GM23338 (cell line): Measurements from ENCODE around the gene TEX101. TPM values are rescaled to one million over a fixed set of nuclear protein-coding genes. Genes with fewer than 3 reads are reported as not detected.

Experiments used
- ATAC-seq: fragments of 200-7000 bp; cut with Tn5 transposase; 3 replicates; pipeline ENCODE4 v1.9.1; 2020
- DNase-seq: peaks from one replicate; pipeline ENCODE4 v3.0.0-alpha.2; 2015; ENCODE audit warnings: low spot score
- H2AFZ ChIP-seq: fragments of 200-600 bp; sonication (generic); 2 replicates; pipeline ENCODE4 v1.8.0; 2016; ENCODE audit warnings: antibody characterized with exemption, mild to moderate bottlenecking, moderate library complexity
- H3F3A ChIP-seq: fragments of 200-600 bp; sonication (generic); replicated peaks from 2 replicates; pipeline ENCODE4 v1.8.0; 2017; ENCODE audit warnings: antibody characterized with exemption, mixed run types, low read depth
- H3K27ac ChIP-seq: fragments of 200-600 bp; sonication (generic); 2 replicates; pipeline ENCODE4 v1.6.1; 2016; ENCODE audit warnings: low read depth
- H3K27me3 ChIP-seq: fragments of 200-600 bp; sonication (generic); 2 replicates; pipeline ENCODE4 v1.8.0; 2016; ENCODE audit warnings: mild to moderate bottlenecking, mixed run types, moderate library complexity; ENCODE audit not compliant: insufficient read depth
- H3K36me3 ChIP-seq: fragments of 200-600 bp; sonication (generic); 2 replicates; pipeline ENCODE4 v1.8.0; 2016; ENCODE audit warnings: mild to moderate bottlenecking; ENCODE audit not compliant: insufficient read depth
- H3K4me1 ChIP-seq: fragments of 200-600 bp; sonication (generic); 2 replicates; pipeline ENCODE4 v1.8.0; 2016; ENCODE audit warnings: mild to moderate bottlenecking, moderate library complexity; ENCODE audit not compliant: insufficient read depth
- H3K4me2 ChIP-seq: fragments of 200-600 bp; sonication (generic); 2 replicates; pipeline ENCODE4 v1.7.1; 2017; ENCODE audit warnings: mixed run types
- H3K4me3 ChIP-seq: fragments of 200-600 bp; sonication (generic); 2 replicates; pipeline ENCODE4 v1.6.1; 2016; ENCODE audit warnings: mixed run types
- H3K79me2 ChIP-seq: fragments of 200-600 bp; sonication (generic); replicated peaks from 2 replicates; pipeline ENCODE4 v1.8.0; 2017; ENCODE audit warnings: mild to moderate bottlenecking; ENCODE audit not compliant: insufficient read depth
- H3K9me2 ChIP-seq: fragments of 200-600 bp; sonication (generic); 2 replicates; pipeline ENCODE4 v1.8.0; 2017; ENCODE audit not compliant: insufficient read depth
- H4K20me1 ChIP-seq: fragments of 200-600 bp; sonication (generic); replicated peaks from 2 replicates; pipeline ENCODE4 v1.8.0; 2017; ENCODE audit warnings: mild to moderate bottlenecking; ENCODE audit not compliant: insufficient read depth
- H3K27ac Mint-ChIP-seq: 2 replicates; pipeline ENCODE4 v1.8.0; 2020; ENCODE audit warnings: inconsistent platforms, mild to moderate bottlenecking, moderate library complexity, mixed read lengths
- H3K27me3 Mint-ChIP-seq: 3 replicates; pipeline ENCODE4 v1.8.0; 2022; ENCODE audit warnings: low read depth, mild to moderate bottlenecking, moderate library complexity, mixed read lengths, inconsistent platforms; ENCODE audit not compliant: insufficient read depth, poor library complexity
- H3K36me3 Mint-ChIP-seq: 3 replicates; pipeline ENCODE4 v1.8.0; 2021; ENCODE audit warnings: low read depth, mild to moderate bottlenecking, inconsistent platforms, moderate library complexity, mixed read lengths
- H3K4me1 Mint-ChIP-seq: 3 replicates; pipeline ENCODE4 v1.8.0; 2020; ENCODE audit warnings: mild to moderate bottlenecking, inconsistent platforms, mixed read lengths
- H3K4me3 Mint-ChIP-seq: 3 replicates; pipeline ENCODE4 v1.8.0; 2021; ENCODE audit warnings: moderate library complexity, mild to moderate bottlenecking, inconsistent platforms, mixed read lengths
- H3K9me3 Mint-ChIP-seq: 3 replicates; pipeline ENCODE4 v1.8.0; 2020; ENCODE audit warnings: moderate library complexity, mild to moderate bottlenecking, inconsistent platforms, mixed read lengths
- CREB1 ChIP-seq: fragments of 250-450 bp; sonication (Bioruptor Pico); IDR thresholded peaks from 2 replicates; pipeline ENCODE4 v1.5.0; 2020; ENCODE audit warnings: low read depth, mild to moderate bottlenecking, moderate library complexity
- ETS1 ChIP-seq: IDR thresholded peaks from 2 replicates; pipeline ENCODE4 v1.6.1; 2016; ENCODE audit warnings: antibody characterized with exemption
- EZH2 ChIP-seq: fragments of 200-600 bp; sonication (generic); IDR thresholded peaks from one replicate; pipeline ENCODE4 v1.8.0; 2017; ENCODE audit warnings: antibody characterized with exemption, mild to moderate bottlenecking, low read depth; ENCODE audit not compliant: unreplicated experiment
- JUNB ChIP-seq: IDR thresholded peaks from one replicate; pipeline ENCODE4 v1.6.1; 2016; ENCODE audit warnings: antibody characterized with exemption; ENCODE audit not compliant: unreplicated experiment
- NANOG ChIP-seq: IDR thresholded peaks from 2 replicates; pipeline ENCODE4 v1.6.1; 2016; ENCODE audit warnings: antibody characterized with exemption, borderline replicate concordance
- POLR2AphosphoS5 ChIP-seq: IDR thresholded peaks from 2 replicates; pipeline ENCODE4 v1.6.1; 2016; ENCODE audit warnings: antibody characterized with exemption, low read depth
- STAT1 ChIP-seq: IDR thresholded peaks from one replicate; pipeline ENCODE4 v1.6.1; 2016; ENCODE audit warnings: antibody characterized with exemption; ENCODE audit not compliant: unreplicated experiment
- ZNF114 ChIP-seq: fragments of 250-450 bp; sonication (Bioruptor Pico); IDR thresholded peaks from 2 replicates; pipeline ENCODE4 v1.5.0; 2020; ENCODE audit warnings: mild to moderate bottlenecking, moderate library complexity
- ZNF331 ChIP-seq: fragments of 250-450 bp; sonication (Bioruptor Pico); IDR thresholded peaks from 2 replicates; pipeline ENCODE4 v1.5.0; 2020; ENCODE audit warnings: low read depth, mild to moderate bottlenecking, moderate library complexity
- polyA plus RNA-seq: library from polyadenylated mRNA; unstranded; fragments of >200 nt; fragmentation: Nextera tagmentation; extraction: Ambion mirVana; gene quantifications from 2 replicates; pipeline ENCODE4 v1.2.1, GENCODE V29; 2016
- total RNA-seq: library from RNA; depleted of rRNA; stranded (reverse); fragments of >200 nt; shearing (Covaris generic); gene quantifications from 2 replicates; pipeline ENCODE4 v1.2.3, GENCODE V29; 2014
- TF ChIP-seq, protein P1 (sequence below): fragments of 250-450 bp; sonication (Bioruptor Pico); IDR thresholded peaks from 2 replicates; pipeline ENCODE4 v1.5.0; 2020; ENCODE audit warnings: mild to moderate bottlenecking, moderate library complexity
- TF ChIP-seq, protein P2 (sequence below): IDR thresholded peaks from one replicate; pipeline ENCODE4 v1.6.1; 2018; ENCODE audit warnings: antibody characterized with exemption; ENCODE audit not compliant: unreplicated experiment

TEX101 gene
- total and polyA plus RNA-seq, 2 experiments from 2014 or later = not detected

DNA sequence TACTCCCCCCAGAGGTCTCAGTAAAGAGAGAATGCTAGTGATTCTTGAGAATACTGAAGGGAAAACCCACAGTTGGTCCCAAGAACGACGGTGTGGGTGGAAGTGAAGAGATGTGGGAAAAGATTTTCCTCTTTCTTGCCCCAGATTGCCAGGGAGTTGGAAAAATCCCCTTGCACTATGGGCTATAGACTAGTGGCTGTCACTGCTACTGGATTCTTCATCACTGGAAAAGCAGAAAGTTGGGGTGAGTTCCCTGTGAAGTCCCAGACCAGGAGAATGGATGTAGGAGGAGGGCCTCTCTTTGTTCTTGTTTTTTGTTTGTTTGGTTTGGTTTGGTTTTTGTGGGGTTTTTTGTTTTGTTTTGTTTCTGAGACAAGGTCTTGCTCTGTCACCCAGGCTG lies 39.3 kb downstream of the TEX101 start (continued):
- TF ChIP-seq, protein P1, sequence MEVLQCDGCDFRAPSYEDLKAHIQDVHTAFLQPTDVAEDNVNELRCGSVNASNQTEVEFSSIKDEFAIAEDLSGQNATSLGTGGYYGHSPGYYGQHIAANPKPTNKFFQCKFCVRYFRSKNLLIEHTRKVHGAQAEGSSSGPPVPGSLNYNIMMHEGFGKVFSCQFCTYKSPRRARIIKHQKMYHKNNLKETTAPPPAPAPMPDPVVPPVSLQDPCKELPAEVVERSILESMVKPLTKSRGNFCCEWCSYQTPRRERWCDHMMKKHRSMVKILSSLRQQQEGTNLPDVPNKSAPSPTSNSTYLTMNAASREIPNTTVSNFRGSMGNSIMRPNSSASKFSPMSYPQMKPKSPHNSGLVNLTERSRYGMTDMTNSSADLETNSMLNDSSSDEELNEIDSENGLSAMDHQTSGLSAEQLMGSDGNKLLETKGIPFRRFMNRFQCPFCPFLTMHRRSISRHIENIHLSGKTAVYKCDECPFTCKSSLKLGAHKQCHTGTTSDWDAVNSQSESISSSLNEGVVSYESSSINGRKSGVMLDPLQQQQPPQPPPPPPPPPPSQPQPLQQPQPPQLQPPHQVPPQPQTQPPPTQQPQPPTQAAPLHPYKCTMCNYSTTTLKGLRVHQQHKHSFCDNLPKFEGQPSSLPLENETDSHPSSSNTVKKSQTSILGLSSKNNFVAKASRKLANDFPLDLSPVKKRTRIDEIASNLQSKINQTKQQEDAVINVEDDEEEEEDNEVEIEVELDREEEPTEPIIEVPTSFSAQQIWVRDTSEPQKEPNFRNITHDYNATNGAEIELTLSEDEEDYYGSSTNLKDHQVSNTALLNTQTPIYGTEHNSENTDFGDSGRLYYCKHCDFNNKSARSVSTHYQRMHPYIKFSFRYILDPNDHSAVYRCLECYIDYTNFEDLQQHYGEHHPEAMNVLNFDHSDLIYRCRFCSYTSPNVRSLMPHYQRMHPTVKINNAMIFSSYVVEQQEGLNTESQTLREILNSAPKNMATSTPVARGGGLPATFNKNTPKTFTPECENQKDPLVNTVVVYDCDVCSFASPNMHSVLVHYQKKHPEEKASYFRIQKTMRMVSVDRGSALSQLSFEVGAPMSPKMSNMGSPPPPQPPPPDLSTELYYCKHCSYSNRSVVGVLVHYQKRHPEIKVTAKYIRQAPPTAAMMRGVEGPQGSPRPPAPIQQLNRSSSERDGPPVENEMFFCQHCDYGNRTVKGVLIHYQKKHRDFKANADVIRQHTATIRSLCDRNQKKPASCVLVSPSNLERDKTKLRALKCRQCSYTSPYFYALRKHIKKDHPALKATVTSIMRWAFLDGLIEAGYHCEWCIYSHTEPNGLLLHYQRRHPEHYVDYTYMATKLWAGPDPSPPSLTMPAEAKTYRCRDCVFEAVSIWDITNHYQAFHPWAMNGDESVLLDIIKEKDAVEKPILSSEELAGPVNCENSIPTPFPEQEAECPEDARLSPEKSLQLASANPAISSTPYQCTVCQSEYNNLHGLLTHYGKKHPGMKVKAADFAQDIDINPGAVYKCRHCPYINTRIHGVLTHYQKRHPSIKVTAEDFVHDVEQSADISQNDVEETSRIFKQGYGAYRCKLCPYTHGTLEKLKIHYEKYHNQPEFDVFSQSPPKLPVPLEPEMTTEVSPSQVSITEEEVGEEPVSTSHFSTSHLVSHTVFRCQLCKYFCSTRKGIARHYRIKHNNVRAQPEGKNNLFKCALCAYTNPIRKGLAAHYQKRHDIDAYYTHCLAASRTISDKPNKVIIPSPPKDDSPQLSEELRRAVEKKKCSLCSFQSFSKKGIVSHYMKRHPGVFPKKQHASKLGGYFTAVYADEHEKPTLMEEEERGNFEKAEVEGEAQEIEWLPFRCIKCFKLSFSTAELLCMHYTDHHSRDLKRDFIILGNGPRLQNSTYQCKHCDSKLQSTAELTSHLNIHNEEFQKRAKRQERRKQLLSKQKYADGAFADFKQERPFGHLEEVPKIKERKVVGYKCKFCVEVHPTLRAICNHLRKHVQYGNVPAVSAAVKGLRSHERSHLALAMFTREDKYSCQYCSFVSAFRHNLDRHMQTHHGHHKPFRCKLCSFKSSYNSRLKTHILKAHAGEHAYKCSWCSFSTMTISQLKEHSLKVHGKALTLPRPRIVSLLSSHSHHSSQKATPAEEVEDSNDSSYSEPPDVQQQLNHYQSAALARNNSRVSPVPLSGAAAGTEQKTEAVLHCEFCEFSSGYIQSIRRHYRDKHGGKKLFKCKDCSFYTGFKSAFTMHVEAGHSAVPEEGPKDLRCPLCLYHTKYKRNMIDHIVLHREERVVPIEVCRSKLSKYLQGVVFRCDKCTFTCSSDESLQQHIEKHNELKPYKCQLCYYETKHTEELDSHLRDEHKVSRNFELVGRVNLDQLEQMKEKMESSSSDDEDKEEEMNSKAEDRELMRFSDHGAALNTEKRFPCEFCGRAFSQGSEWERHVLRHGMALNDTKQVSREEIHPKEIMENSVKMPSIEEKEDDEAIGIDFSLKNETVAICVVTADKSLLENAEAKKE (CRISPR knock-in tag) = no peak
- no peak for TF ChIP-seq STAT1
- TF ChIP-seq EZH2 = no peak

DNA sequence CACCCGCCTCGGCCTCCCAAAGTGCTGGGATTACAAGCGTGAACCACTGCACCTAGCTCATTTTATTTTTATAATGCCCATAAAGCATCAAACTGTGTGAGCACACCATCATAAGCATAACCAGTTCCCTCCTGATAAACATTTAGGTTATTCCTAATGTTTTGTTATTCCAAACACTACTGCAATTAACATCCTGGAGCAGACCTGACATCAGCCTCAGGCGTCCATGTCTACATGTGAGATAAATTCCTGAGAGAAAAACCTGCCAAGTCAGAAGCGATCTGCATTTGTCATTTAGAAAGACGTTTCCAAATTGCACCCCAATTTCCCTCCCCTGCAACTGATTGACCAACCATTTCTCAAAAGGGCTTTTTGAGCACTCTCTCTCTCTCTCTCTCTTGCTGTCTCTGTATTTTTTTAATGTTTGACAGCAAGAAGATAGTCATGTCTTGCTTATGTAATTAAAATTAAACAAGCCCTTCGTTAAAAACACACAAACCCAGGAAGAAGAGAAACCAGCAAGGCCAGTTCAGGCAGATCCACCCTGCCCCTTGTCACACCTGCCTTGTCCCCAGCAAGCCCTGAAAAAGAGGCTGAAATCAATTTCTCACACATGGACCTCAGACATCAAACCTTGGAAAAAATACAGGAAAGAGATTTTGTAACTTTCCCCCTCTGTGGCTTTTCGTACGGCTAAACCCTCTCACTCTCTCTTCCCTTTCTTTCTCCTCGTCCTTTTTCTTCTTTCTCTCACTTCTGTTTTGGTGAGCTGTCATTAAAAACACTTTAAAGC lies 40.8 kb downstream of the TEX101 start:
- H3K27ac ChIP-seq = no peak overlapping the region
- no peak for ATAC-seq
- no peak for TF ChIP-seq NANOG
- no peak for TF ChIP-seq CREB1 (CRISPR knock-in tag)
- no peak for TF ChIP-seq ZNF331 (CRISPR knock-in tag)
- no peak for TF ChIP-seq ETS1
- no peak for TF ChIP-seq EZH2
- TF ChIP-seq ZNF114 (CRISPR knock-in tag) = no peak
- TF ChIP-seq JUNB = no peak
- TF ChIP-seq POLR2AphosphoS5 = no peak
- TF ChIP-seq, protein P2, sequence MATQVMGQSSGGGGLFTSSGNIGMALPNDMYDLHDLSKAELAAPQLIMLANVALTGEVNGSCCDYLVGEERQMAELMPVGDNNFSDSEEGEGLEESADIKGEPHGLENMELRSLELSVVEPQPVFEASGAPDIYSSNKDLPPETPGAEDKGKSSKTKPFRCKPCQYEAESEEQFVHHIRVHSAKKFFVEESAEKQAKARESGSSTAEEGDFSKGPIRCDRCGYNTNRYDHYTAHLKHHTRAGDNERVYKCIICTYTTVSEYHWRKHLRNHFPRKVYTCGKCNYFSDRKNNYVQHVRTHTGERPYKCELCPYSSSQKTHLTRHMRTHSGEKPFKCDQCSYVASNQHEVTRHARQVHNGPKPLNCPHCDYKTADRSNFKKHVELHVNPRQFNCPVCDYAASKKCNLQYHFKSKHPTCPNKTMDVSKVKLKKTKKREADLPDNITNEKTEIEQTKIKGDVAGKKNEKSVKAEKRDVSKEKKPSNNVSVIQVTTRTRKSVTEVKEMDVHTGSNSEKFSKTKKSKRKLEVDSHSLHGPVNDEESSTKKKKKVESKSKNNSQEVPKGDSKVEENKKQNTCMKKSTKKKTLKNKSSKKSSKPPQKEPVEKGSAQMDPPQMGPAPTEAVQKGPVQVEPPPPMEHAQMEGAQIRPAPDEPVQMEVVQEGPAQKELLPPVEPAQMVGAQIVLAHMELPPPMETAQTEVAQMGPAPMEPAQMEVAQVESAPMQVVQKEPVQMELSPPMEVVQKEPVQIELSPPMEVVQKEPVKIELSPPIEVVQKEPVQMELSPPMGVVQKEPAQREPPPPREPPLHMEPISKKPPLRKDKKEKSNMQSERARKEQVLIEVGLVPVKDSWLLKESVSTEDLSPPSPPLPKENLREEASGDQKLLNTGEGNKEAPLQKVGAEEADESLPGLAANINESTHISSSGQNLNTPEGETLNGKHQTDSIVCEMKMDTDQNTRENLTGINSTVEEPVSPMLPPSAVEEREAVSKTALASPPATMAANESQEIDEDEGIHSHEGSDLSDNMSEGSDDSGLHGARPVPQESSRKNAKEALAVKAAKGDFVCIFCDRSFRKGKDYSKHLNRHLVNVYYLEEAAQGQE = no peak
- no peak for TF ChIP-seq STAT1

More for the DNA sequence above, 40.8 kb downstream of the TEX101 start:
- H3K9me3 Mint-ChIP-seq = peaks cover 14% of the 10 kb centered on the region
- Histone ChIP-seq H3K4me2 (no peak overlapping the region), H3K79me2 (no peaks in the 10 kb centered on the region), H2AFZ (no peak overlapping the region; the same call in 1 of the 2 replicates), H3K36me3 (no peaks in the 10 kb centered on the region), H4K20me1 (no peaks in the 10 kb centered on the region), H3K9me2 (no peaks in the 10 kb centered on the region), H3K4me1 (0 out of 2 replicates have a peak, but pooled peaks cover under 1% of the 10 kb centered on the region), H3K27me3 (no peaks in the 10 kb centered on the region), H3F3A (no peaks in the 10 kb centered on the region), H3K4me3 (no peak overlapping the region)
- H3K27me3 Mint-ChIP-seq = peaks cover 2% of the 10 kb centered on the region
- DNase-seq = no peak
- H3K27ac Mint-ChIP-seq = no peak overlapping the region
- peaks cover 7% of the 10 kb centered on the region; the same call in 1 of the 3 replicates for H3K36me3 Mint-ChIP-seq
- H3K4me3 Mint-ChIP-seq = no peak overlapping the region
- H3K4me1 Mint-ChIP-seq = peaks cover 8% of the 10 kb centered on the region; the same call in 2 of the 3 replicates
